Measurements from ENCODE around the gene B4GAT1. TPM values are rescaled to one million over a fixed set of nuclear protein-coding genes. Genes with fewer than 3 reads are reported as not detected.

Gene B4GAT1
- total and polyA plus RNA-seq, 10 of the 15 experiments (the other 5 are each of a cell fraction or from before 2014, with no cell fraction given) = 0.55 to 11.1 (median 4.3) TPM

GRCh38 chr11:66336234-66337102 is 11.0 kb downstream of the B4GAT1 start, which contains the start of gene RIN1 (continued):
- peak; percentile 50 for TF ChIP-seq POLR2AphosphoS5 (IDR thresholded peaks at IDR 0.05; ENCODE audit: low read length)
- TF ChIP-seq SMC3 (IDR thresholded peaks at IDR 0.05; ENCODE audit: borderline replicate concordance, low read length) = peak; percentile 18; the same call in 1 of the 2 replicates
- no peak for TF ChIP-seq MYB (IDR thresholded peaks at IDR 0.05; ENCODE audit: borderline replicate concordance, low read depth, low read length)
- TF ChIP-seq, protein P1, sequence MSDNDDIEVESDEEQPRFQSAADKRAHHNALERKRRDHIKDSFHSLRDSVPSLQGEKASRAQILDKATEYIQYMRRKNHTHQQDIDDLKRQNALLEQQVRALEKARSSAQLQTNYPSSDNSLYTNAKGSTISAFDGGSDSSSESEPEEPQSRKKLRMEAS (IDR thresholded peaks at IDR 0.05; ENCODE audit: low read depth, low read length) = peak; percentile 49; the same call in 1 of the 2 replicates
- TF ChIP-seq ZNF687 (IDR thresholded peaks at IDR 0.05) = peak; percentile 59; the same call in 1 of the 2 replicates
- TF ChIP-seq CHD1 (IDR thresholded peaks at IDR 0.05; ENCODE audit: low read depth, low read length) = no peak
- TF ChIP-seq MEF2A (IDR thresholded peaks at IDR 0.05; ENCODE audit: insufficient read depth, low read depth, low read length) = no peak
- no peak for TF ChIP-seq SREBF1 (IDR thresholded peaks at IDR 0.05; ENCODE audit: low read length)
- TF ChIP-seq POU2F2 (IDR thresholded peaks at IDR 0.05; ENCODE audit: borderline replicate concordance, low read depth, low read length) = peak; percentile 28; the same call in 1 of the 3 replicates
- TF ChIP-seq RBBP5 (conservative IDR thresholded peaks at IDR 0.05) = no peak
- TF ChIP-seq SKIL (IDR thresholded peaks at IDR 0.05; ENCODE audit: low read depth, poor library complexity, severe bottlenecking) = peak; percentile 70
- TF ChIP-seq, protein P2, sequence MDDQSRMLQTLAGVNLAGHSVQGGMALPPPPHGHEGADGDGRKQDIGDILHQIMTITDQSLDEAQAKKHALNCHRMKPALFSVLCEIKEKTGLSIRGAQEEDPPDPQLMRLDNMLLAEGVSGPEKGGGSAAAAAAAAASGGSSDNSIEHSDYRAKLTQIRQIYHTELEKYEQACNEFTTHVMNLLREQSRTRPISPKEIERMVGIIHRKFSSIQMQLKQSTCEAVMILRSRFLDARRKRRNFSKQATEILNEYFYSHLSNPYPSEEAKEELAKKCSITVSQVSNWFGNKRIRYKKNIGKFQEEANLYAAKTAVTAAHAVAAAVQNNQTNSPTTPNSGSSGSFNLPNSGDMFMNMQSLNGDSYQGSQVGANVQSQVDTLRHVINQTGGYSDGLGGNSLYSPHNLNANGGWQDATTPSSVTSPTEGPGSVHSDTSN (IDR thresholded peaks at IDR 0.05; ENCODE audit: insufficient replicate concordance, low read depth, low read length) = no peak
- TF ChIP-seq RCOR1 (conservative IDR thresholded peaks at IDR 0.05; ENCODE audit: low read depth, low read length) = no peak; the same call in 1 of the 2 replicates
- TF ChIP-seq NFYB (IDR thresholded peaks at IDR 0.05; ENCODE audit: insufficient read depth, low read depth, low read length) = no peak
- TF ChIP-seq IRF4 (IDR thresholded peaks at IDR 0.05; ENCODE audit: low read depth, low read length) = peak; percentile 85
- TF ChIP-seq JUND (IDR thresholded peaks at IDR 0.05; ENCODE audit: low read depth, low read length) = peak; percentile 50; the same call in 1 of the 2 replicates
- peak; percentile 71 to 85 for TF ChIP-seq BHLHE40 (IDR thresholded peaks at IDR 0.05; ENCODE audit: borderline replicate concordance in 1 of 2, low read depth in 2 of 2, low read length in 1 of 2)
- TF ChIP-seq E4F1 (IDR thresholded peaks at IDR 0.05; ENCODE audit: borderline replicate concordance, partially characterized antibody) = no peak
